22Rv1 (cell line): ENCODE data around the gene PNCK.

Source experiments
- ZFX ChIP-seq: fragments of 450-650 bp; IDR thresholded peaks from 2 replicates; pipeline ENCODE4 v1.6.1; 2017; ENCODE audit warnings: antibody characterized with exemption, borderline replicate concordance
- TF ChIP-seq, protein P1 (sequence below): fragments of 450-650 bp; IDR thresholded peaks from 2 replicates; pipeline ENCODE4 v1.5.1; 2017; ENCODE audit warnings: mild to moderate bottlenecking

DNA sequence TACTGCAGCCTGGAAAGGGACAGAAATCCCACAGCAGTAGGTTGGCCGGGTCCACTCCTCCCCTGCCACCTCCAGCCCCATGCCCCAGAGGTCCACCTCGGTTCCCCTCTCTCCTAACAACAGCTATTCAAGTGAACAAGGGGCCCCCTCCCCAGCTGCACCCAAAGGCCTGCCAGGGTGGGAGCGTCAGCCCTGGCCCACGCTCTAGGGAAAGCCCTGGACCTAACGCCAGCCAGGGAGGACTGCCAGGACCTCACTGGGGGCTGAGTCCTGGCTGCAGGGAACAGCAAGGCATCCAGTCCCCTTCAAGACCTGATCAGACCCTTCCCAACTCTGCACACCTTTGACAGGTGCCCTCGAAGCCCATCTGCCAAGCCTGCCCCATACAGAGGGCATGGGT lies 27.4 kb upstream of the PNCK start:
- TF ChIP-seq, protein P1, sequence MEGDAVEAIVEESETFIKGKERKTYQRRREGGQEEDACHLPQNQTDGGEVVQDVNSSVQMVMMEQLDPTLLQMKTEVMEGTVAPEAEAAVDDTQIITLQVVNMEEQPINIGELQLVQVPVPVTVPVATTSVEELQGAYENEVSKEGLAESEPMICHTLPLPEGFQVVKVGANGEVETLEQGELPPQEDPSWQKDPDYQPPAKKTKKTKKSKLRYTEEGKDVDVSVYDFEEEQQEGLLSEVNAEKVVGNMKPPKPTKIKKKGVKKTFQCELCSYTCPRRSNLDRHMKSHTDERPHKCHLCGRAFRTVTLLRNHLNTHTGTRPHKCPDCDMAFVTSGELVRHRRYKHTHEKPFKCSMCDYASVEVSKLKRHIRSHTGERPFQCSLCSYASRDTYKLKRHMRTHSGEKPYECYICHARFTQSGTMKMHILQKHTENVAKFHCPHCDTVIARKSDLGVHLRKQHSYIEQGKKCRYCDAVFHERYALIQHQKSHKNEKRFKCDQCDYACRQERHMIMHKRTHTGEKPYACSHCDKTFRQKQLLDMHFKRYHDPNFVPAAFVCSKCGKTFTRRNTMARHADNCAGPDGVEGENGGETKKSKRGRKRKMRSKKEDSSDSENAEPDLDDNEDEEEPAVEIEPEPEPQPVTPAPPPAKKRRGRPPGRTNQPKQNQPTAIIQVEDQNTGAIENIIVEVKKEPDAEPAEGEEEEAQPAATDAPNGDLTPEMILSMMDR = no peak
- no peak for TF ChIP-seq ZFX
